Activated CD8-positive, alpha-beta memory T cell treated with anti-CD3 and anti-CD28 coated beads for 48 hours (primary cell): ENCODE results near the gene SMIM29.

Experiments used
- DNase-seq, 3 experiments: peaks; one replicate each; pipeline ENCODE4 v3.0.0-alpha.2; 2020; ENCODE audit warnings: low read depth in 2 of 3, low spot score in 2 of 3

The SMIM29 gene

DNA sequence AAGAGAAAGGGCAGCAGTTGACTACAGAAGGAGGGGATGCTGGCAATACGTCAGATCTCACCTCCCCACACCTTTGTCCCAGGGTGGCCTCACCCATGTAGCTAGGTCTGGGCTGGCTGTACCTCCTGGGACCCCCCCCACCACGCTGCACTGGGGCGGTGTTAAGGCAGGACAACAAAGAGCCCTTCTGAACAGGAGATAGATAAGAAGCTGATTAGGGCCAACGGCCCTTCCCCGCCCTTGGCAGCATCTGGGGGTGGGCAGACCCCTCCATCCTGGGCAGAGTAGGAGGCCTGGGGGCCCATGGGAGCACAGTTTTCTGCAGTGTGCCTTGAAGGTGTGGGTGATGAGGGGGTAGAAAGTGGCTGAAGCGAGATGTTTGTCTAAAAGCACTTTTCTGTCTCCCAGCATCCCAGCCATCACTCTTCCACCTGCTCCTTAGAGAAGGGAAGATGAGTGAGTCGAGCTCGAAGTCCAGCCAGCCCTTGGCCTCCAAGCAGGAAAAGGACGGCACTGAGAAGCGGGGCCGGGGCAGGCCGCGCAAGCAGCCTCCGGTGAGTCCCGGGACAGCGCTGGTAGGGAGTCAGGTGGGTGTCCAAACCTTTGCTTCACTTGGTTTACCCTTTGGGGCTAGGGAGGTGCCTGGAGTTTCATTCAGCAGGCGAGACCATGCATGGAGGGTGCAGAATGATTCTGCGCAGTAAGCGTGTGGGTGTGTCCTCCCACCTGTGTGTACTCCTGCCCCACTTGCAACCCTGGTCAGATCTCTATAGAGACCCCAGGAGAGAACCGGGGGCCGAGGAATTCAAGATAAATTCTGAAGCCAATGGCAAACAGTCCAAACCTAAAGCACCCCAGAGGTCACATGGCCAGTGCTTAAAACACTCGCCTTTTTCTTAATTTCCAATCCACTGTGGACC, 8.2 kb downstream of the SMIM29 start:
- DNase-seq, result no peak

DNA sequence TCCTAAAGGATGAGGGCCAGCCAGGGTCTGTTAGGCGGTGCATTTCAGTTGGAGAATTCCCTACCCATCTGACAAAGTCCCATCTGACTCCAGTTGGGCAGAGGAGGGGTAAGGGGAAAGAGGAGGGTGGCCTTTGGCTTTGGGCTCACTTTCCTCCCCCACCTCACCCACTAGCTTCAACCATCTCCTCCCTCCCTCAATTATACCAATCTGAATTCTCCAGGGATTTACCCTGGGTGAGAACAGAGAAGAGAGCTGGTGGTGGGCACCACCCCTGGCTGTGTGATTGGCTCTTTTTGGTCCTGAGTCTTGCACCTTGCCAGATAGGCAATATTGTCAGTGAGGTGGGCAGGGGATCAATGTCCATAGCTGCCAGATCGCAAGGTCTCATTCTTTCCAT, 8.9 kb downstream of the SMIM29 start:
- no peak for DNase-seq

DNA sequence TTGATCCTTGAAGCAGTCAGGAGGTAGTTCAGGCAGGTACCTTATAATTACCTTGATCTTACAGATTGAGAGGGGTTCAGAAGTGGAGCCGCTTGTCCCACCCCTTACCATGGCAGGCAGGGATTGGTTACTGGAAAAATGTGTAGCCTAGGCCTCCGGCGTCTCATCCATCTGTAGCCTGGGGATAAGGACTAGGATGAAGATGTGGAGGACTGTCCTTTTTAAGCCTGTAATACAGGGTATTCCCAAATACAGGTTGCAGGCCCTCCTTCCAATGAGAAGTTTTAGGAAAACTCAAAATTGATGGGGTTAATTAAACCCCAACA, 9.3 kb downstream of the SMIM29 start:
- no peak for DNase-seq

DNA sequence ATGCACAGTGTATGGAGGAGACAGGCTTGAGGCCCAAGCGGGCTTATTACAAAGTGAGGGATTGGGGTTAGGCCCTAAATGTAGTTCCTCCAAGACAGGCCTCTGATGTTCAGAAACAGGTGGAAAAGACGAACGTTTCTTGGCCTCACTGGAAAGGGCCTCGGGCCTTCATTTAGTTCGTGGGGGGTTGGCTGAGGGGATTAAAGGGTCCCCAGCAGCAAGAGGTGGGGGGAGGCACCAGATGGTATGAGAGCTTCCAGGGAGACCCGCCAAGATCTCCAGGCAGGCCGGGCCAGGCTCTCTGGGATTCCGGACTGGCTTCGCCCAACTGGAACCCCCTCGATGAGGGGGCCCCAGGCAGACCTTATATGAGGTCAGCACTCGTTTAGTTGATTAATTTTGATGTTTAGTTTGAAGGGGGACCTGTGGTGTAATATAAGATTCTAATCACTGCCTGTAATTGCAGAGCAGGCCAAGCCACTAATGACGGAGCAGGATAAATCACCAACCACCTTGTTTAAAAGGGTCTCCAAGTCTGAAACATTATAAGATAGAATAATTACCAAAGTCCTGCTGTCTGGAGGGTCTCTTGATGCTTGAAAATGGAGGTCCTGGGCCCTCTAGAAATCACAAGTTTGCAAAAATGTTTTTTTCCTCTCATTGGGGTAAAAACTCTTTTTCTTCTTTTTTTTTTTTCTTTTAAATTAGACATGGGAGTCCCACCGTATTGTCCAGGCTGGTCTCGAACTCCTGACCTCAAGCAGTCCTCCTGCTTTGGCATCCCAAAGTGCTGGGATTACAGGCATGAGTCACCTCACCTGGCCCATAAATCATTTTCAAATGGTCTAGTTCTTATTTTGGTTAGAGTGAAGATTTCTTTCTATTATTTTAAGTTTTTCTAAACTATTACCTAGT, 10.0 kb downstream of the SMIM29 start:
- no peak for DNase-seq

DNA sequence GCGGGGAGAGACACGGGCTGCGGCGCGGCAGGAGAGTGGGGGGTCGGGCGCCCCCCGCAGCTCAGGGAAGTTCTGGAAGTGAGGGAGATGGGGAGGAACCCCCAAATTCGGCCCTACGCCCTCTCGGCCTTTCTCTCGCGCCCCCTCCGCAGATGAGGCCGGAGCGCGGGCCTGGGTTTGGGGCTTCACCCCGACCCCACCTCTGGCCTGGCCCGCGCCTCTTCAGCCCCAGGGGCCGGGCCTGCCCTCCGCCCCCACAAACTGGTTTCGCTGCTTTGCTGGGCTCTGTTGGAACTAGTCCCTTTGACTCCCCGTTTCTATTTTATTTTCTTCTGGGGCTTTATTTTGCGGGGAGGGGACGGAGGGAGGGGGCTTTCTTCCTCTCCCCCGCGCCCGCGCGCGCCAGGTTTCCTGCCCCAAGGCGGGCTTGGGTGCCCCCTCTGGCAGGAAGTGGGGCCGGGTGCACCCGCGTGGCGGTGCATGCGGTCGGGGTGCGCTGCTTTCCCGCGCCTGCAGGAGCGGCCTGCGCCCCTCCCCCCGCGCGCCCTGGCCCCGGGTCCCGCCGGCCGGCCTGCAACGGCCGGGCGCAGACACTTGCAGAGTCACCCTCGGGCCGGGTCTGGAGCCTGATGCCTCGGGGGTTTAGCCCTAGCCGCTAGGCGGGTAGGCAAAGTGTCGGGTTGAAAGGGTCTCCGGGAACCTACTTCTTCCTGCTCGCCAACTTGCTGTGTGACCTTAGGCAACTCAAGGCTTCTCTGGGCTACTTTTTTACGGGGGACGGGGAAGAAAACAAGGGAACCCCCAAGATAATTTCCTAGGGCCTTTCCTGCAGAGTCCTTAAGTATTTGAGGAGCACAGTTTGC, 10.9 kb downstream of the SMIM29 start:
- DNase-seq, result peak in 2 of 3 experiments; percentile 63 to 72

DNA sequence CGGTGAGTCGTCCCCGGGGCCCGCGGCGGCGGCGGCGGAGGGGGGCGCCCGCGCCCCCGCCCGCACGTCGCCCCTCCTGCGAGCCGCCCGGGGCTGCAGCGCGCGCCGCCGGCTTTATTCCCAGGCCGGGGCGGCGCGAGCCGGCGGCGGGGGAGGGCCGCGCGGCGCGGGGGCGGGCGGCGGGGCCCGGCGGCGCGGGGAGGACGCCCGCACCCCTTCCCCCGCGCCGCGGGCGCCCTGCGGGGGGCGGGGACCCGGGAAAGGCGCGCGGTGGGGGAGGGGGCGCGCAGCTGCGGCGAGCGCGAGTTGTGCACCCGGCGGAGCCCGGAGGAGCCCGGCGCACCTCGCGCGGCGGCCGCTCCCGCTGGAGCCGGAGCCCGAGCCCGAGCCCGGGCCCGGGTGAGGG, 11.5 kb downstream of the SMIM29 start:
- DNase-seq, result no peak

DNA sequence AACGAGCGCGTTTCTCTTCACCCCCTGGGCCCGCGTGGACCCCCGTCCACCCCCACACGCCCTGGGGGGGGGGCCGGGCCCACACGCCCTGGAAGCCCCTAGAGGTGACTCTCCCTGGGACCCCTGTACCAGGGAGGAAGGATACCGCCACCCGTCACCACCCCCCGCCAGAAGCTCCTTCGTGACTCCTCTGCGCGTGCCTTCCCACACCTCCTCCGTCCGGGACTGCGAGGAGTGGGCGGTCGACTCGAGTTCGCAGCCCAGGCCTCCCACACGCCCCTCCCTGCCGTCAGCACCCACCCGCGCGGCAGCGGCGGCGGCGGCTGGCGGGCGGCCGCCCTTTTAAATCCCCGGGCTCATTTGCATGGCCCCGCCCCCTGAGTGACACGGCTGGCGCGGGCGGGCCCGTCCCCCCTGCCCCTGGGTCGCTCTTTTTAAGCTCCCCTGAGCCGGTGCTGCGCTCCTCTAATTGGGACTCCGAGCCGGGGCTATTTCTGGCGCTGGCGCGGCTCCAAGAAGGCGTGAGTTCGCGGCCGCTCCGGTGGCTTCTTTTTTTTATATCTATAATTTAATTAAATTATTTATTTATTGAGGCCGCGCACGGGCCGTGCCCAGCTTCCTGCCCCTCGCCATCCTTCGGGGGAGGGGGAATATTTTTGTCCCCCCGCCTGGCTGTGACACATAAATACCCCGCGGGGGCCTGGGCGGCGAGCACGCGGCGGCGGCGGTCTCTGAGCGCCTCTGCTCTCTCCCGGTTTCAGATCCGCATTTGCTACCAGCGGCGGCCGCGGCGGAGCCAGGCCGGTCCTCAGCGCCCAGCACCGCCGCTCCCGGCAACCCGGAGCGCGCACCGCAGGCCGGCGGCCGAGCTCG, 12.1 kb downstream of the SMIM29 start, which contains the start of gene HMGA1:
TSS of gene HMGA1 (plus strand) at position 431 of the 873 bp plus-strand sequence. CDS start 3,908 bp downstream, outside the sequence.
- DNase-seq, result peak; percentile 74 to 78 (median 76)

DNA sequence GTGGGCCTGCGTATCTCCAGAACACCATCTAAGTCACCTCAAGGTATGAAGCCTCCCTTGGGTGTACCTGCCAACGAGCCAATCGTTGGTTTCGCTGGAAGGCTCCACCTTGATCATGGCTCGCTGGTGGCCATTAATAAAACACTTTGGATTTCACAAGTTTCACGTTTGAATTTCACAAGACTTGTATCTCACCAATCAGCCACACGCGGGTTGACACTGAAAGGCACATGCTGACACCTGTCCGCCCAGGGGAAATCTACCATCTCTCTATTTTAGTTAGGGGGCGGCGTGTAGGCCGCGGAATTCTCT, 12.7 kb downstream of the SMIM29 start:
- no peak for DNase-seq

DNA sequence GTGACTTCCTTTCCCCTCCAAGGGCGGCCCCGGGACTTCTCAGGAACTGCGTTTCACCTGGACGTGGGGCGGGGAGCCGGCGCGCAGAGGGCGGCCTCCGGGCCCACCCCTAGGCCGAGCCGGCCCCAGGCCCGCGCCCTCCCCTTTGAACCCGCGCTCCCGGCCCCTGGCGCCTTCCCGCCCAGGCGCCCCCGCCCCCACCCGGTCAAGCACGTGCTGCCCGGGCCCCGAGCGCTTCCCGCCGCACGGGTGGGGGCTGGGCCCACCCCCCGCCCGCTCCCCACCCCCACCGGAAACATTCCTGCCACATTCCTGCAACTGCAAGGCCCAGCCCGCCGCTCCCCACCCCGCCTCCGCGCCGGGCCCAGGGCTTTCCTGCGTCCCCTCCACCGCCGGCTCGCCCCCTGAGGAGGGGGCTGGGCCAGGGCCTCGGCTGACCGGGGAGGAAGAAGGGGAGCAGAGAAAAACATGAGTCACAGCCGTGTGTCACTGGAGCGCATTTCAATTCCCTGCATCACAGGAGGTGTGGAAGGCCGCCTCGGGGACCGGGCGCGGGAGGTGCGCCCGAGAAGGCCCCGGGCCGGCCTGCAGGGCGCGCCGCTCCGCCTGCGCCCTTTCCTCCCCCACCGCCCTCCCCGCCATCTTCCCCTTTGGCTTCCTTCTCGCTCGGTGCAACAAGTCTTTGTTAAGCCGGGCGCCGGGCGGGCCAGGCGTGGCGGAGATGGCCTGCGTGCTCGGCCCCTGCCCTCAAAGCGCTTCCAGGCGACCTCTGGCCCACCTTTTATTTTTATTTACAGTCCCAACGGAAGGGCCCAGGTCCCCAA, 13.3 kb downstream of the SMIM29 start:
- DNase-seq, result no peak

DNA sequence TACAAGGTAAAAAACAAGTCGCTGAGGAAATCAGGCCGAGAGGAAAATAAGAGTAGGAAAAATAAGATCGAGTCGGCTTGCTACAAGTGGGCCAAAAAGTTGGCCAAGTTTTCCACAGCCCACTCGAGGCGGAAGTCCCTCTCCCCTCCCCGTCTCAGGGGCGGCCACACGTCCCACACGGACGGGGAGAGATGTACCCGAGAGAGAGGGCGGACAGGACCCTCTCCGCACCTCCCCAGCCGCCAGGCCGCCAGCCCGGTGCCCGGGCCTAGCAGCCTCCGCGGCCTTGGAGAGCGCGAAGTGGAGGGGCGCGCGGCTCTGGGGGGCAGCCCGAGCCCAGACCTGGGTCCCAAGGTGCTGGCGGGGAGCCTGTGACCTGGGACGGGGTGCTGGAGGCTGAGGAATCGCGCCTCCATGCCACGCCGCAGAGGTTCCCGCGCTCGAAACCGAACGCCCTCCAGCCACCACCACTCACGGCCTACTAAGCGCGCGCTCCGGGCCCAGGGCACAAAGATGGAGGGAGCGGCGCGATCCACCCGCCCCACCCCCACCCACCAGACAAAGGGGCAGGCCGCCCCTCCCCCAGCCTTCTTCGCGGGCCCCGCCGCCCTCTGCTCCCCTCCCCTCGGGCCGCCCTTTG, 14.0 kb downstream of the SMIM29 start:
- DNase-seq, result no peak

DNA sequence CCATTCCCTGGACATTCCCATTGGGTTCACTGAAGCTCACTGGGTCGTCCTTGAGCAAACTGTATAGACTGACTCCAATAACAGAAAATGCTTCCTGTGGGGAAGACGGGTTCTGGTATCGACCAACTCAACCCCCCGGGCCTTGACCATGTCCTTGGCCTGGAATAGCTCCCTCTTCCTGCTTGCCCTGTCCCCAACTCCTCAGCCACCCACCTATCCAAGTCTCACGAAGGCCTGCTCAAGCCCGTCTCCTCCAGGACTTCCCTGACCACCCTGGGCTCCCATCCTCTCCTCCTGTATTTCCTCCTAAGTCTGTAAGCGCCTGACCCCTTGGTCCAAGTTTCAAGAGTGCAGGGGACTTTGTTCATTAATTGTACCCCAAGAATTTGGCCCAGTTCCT, 14.9 kb downstream of the SMIM29 start:
- no peak for DNase-seq

DNA sequence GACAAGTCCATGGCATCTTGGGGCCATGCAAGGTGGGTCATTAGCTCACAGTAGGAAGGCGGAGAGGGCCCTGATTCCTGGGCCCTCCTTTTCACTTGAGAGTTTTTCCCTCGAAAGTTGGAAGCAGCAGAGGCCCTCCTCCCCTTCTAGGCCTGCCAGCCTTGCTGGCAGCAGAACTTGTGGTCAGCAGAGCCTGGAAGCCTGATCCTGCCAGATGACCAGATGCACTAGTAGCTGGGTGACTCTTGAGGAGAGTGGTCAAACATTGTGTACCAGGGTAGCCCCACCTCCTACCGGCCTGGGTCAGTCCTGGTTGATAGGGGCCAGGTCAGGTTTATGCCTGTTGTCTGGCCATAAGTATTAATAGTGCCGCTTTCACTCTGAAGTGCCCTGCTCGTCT, 15.9 kb downstream of the SMIM29 start:
- DNase-seq, result no peak

DNA sequence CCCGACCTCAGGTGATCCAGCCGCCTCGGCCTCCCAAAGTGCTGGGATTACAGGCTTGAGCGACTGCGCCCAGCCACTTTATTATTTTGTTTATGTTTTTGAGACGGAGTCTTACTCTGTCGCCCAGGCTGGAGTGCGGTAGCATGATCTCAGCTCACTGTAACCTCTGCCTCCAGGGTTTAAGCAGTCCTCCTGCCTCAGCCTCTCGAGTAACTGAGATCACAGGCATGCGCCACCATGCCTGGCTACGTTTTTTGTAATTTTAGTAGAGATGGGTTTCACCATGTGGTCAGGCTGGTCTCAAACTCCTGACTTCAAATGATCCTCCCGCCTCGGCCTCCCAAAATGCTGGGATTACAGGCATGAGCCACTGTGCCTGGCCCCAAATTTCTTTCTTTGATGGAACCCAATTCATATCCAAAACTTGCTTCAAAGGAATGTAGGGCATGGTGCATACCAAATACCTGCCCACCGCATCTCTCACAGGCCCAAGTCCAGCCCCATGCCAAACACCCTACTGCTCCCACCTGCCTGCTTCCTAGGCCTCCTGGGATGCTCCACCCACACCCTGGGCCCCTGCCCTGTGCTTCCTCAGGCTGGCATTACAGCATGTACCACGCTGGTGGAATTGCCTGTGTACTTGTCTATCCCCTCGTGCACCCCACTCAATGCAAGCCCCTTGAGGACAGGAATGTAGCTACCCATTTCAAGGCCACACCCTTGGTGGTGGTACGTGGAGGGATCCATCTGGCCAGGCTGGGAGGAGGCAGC, 17.1 kb downstream of the SMIM29 start:
- DNase-seq, result no peak

DNA sequence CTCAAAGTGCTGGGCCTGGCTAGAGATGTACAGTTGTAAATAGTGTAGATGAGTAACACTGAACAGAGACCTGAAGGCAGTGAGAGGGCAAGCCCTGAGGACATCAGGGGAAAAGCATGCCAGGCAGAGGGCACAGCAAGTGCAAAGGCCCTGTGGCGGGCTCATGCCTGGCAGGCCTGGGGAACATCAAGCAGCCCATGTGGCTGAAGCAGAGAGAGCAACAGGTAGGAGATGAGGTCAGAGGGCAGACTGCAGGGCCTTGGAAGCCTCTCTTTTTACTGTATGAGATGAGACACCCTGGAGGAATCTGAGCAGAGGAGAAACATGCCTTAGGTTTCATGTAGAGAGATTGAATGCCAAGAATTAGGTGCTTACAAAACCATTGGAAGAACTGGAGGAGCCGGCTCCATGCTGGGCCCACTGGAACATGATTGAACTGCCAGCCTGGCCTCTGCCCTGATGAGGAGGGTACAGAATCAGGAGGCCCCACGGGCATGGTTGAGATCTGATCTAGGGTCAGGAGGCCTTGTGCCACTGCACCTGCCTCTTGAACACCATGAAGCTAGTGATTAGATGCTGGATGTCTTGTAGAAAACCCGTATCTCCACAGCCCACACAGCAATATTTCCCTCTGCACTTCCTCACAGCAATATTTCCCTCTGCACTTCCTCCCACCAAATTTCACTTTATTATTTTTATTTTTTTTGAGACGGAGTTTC, 18.0 kb downstream of the SMIM29 start:
- no peak for DNase-seq

DNA sequence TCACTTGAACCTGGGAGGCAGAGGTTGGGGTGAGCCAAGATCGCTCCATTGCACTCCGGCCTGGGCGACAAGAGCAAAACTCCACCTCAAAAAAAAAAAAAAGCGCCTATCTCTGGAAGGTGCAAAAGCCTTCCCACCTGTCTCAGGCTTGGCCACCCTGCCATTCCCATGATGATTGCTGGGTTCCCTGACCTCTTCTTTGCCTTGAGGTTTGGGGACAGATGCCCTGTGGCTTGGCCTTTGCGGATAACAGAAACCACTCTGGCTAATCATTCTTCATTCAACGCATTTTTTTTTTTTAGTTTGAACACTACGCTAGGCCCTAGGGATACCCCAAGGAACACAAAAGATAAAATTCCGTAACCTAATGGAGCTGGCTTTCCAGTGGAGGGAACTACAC, 18.9 kb downstream of the SMIM29 start:
- no peak for DNase-seq

DNA sequence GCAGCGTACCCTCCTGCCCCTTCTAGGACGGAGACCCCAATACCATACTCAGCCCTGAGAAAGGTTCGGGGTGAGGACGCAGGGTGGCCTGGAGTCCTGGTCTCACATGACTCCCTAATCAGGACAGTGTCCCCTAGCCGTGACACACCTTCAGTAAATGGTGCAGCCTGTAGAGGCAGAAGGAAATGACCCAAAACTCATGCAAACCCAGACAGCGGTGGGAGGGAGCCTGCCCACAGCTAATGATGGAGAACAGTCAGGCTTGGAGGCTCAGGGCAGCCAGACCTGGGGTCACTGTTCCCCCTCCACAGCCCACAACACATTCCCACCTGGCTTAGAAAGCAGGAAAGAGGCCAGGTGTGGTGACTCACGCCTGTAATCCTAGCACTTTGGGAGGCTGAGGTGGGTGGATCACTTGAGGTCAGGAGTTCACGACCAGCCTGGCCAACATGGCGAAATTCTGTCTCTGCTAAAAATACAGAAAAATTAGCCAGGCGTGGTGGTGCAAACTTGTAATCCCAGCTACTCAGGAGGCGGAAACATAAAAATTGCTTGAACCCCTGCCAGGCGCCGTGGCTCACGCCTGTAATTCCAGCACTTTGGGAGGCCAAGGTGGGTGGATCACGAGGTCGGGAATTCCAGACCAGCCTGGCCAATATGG, 20.9 kb downstream of the SMIM29 start:
- DNase-seq, result no peak
